Endothelial cell of hepatic sinusoid (primary cell): ENCODE results near the gene SLC6A1.
"Not testable (repeated sequence)": the region's sequence is repeated elsewhere in the genome, so short reads cannot be mapped to it uniquely, and the experiment has no call there.

Source experiments
- in situ Hi-C: cut with HindIII; loops from 2 replicates; pipeline ENCODE4 v1.10.0; 2017; ENCODE audit warnings: low sequenced_read_pairs

The SLC6A1 gene

DNA sequence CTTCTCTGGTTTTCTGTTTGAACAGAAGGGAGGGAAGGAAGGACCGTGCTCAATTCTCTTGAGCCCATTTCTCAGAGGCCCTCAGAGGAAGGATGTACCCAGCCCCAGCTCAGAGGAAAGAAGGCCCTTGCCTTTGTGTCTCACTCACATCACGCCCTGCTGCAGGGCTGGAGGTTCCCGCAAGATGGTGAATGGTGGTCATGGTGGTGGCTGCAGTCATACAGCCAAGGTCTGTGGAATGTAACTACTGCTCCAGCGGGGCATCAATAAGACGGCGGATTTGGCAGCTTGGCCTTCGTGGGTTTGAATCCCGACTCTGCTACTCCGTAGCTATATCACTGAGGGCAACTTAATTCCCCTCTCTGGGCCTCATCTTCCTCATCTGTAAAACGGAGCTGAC is 62.9 kb downstream of the SLC6A1 start:
- in situ Hi-C loops = loop anchor here (25.0 kb wide), 1 partner anchor 282 kb away; no protein-coding TSS in a partner anchor

DNA sequence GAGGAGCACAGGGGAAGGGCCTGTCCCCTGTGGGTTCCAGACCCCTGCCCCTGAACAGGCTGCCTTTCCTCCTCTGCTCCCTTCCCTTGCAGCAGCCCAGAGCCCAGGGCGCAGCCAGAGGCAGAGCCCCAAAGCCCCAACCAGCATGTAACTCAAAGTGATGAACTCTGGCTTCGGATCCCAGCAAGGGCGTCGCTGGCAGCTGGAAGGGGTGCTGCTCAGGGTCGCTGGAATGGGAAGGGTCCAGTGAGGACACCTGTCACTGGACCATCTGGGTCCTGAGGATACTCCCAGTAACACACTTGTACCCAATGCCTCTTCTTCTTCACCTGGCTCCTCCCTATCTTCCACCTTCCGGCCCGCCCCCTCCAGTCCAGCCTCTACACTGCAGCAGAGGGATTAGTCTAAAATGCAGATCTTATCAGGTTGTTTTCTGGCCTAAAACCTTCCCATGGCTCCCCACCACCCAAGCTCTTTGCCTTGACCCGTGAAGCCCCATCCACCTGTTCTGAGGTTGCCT is 64.0 kb downstream of the SLC6A1 start:
- in situ Hi-C loops = loop anchor here (25.0 kb wide), 1 partner anchor 281 kb away; no protein-coding TSS in a partner anchor

DNA sequence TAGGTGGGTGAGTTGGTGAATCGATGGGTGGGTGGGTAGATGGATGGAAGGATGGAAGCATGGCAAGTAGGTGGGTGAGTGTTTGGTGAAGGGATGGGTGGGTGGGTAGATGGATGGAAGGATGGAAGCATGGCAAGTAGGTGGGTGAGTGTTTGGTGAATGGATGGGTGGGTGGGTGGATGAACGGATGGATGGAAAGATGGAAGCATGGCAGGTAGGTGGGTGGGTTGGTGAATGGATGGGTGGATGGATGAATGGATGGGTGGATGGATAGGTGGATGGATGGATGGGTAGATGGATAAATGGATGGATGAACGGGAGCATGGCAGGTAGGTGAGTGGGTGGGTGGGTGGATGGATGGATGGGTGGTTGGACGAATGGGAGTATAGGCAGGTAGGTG is 65.1 kb downstream of the SLC6A1 start:
- in situ Hi-C loops = loop anchor here (25.0 kb wide), 1 partner anchor 280 kb away; no protein-coding TSS in a partner anchor

DNA sequence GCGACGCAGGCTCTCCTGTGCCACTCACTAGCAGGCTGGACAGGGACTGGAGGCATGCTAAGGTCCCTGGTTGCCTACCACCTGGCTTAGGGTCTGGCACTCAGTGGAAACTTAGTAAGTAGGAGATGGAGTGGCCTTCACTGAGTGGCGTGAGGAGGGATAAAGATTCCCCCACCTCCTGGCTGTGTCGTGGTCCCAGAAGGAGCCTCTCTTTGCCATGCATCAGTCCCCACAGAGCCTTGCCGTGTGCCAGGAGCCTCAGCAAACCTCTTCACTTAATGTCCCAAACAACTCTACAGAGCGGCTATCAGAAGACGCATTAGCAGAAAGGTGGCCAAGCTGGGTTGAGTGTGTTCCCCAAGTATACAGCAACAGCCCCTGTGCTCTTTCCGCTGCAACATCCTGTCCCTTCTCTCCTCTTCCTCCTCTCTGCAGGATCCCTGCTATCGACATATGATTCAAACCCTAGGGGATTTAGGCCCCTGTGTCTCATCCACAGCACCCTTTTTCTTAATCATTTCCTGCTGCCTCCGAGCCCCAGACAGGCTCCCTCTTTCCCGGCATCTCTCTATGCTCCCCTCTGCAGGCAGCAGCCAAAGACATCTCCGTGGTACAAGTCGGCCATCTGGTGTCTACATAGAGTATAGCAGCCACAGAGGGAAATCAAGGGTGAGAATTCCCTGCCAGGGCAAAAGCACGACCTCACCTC is 66.7 kb downstream of the SLC6A1 start:
- in situ Hi-C loops = loop anchor here (25.0 kb wide), 1 partner anchor 278 kb away; no protein-coding TSS in a partner anchor

DNA sequence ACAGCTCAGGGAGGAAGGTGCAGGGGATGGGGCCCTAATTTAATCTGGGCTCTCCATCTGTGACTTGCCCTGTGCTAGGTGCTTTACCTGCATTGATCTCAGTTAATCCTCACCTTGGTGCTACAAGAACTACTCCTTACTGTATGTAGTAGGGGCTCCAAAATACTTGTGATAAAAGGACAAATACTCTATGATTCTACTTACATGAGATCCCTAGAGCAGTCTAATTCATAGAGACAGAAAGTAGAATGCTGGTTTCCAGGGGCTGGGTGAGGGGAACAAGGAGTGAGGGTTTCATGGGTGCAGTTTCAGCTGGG is 67.2 kb downstream of the SLC6A1 start:
- in situ Hi-C loops = loop anchor here (25.0 kb wide), 1 partner anchor 278 kb away; no protein-coding TSS in a partner anchor

- in situ Hi-C loops = loop anchor here (25.0 kb wide), 1 partner anchor 277 kb away; no protein-coding TSS in a partner anchor
Measured at GRCh38 chr3:11060500-11061251, 68.1 kb downstream of the SLC6A1 start.

DNA sequence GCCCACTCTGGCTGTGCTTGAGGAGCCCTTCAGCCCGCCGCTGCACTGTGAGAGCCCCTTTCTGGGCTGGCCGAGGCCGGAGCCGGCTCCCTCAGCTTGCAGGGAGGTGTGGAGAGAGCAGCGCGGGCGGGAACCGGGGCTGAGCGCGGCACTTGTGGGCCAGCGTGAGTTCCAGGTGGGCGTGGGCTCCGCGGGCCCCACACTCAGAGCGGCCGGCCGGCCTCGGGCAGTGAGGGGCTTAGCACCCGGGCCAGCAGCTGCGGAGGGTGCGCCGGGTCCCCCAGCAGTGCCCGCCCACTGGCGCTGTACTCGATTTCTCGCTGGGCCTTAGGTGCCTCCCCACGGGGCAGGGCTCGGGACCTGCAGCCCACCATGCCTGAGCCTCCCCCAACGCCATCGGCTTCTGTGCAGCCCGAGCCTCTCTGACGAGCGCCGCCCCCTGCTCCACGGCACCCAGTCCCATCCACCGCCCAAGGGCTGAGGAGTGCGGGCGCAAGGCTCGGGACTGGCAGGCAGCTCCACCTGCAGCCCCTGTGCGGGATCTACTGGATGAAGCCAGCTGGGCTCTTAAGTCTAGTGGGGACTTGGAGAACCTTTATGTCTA is 68.8 kb downstream of the SLC6A1 start:
- in situ Hi-C loops = loop anchor here (25.0 kb wide), 1 partner anchor 276 kb away; no protein-coding TSS in a partner anchor

- in situ Hi-C loops = loop anchor here (25.0 kb wide), 1 partner anchor 275 kb away; no protein-coding TSS in a partner anchor
Measured at GRCh38 chr3:11062704-11063103, 70.2 kb downstream of the SLC6A1 start.

- in situ Hi-C loops = loop anchor here (25.0 kb wide), 1 partner anchor 266 kb away; no protein-coding TSS in a partner anchor
Measured at GRCh38 chr3:11071096-11071755, 78.7 kb downstream of the SLC6A1 start.

DNA sequence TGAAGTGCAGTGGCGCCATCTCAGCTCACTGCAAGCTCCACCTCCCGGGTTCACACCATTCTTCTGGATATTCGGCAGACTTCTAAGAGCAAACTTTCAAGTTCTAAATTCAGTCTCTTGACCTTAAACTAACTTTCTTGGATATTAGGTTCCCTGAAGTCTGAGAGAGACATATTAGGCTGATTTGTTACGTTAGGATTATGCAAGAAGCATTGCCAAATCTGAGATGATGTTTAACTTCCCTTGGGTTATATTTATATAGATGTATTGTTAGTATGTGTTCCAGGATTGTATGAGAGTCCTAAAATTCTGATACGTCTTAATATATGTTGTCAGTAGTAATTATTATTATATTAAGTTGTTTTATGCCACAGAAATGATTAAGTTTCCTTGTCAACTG is 80.1 kb downstream of the SLC6A1 start:
- in situ Hi-C loops = loop anchor here (25.0 kb wide), 1 partner anchor 265 kb away; no protein-coding TSS in a partner anchor

GRCh38 chr3:11074011-11074410 is 81.5 kb downstream of the SLC6A1 start:
- in situ Hi-C loops = loop anchor here (25.0 kb wide), 1 partner anchor 263 kb away; no protein-coding TSS in a partner anchor

DNA sequence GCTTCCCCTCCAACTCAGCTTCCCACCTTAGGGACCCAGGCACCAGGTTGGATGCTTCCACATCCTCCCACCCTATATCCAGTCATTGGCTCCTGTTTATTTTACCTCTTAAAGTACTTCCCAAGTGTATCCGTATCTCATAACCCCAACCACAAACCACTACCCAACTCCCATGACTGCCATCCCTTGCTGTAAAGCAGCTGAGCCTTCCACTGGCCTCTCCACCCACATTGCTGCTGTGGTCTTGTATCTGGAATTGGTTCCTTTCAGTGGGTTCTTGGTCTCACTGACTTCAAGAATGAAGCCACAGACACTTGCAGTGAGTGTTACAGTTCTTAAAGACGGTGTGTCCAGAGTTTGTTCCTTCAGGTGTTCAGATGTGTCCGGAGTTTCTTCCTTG is 81.9 kb downstream of the SLC6A1 start:
- in situ Hi-C loops = loop anchor here (25.0 kb wide), 1 partner anchor 263 kb away; no protein-coding TSS in a partner anchor

DNA sequence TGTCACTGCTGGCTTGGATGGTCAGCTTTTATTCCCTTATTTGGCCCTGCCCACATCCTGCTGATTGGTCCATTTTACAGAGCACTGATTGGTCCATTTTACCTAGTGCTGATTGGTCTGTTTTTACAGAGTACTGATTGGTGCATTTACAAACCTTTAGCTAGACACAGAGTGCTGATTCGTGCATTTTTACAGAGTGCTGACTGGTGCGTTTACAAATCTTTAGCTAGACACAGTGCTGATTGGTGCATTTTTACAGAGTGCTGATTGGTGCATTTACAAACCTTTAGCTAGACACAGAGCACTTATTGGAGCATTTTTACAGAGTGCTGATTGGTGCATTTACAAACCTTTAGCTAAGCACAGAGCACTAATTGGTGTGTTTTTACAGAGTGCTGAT is 82.6 kb downstream of the SLC6A1 start:
- in situ Hi-C loops = not testable (repeated sequence)

DNA sequence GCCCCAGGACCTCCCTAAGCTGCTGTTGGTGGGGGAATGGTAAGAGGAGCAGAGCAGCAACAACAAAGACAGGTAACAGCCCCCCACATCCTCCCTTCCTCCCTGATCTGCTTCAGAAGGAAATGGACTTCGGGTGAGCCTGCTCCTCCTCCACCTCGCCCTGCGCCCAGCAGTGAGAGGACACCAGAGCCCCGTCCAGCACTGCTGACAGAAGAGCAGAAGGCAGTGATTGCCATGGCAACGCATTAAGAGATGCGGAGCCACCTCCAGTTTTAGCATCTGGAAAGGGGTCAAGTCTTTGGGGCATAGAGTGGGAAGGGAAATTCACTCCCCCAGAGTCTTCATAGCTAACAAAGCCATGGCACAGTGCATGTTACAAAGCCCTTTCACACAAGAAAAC is 84.2 kb downstream of the SLC6A1 start:
- in situ Hi-C loops = no loop called here

- in situ Hi-C loops = no loop called here
Measured at GRCh38 chr3:11077466-11077865, 84.9 kb downstream of the SLC6A1 start.

DNA sequence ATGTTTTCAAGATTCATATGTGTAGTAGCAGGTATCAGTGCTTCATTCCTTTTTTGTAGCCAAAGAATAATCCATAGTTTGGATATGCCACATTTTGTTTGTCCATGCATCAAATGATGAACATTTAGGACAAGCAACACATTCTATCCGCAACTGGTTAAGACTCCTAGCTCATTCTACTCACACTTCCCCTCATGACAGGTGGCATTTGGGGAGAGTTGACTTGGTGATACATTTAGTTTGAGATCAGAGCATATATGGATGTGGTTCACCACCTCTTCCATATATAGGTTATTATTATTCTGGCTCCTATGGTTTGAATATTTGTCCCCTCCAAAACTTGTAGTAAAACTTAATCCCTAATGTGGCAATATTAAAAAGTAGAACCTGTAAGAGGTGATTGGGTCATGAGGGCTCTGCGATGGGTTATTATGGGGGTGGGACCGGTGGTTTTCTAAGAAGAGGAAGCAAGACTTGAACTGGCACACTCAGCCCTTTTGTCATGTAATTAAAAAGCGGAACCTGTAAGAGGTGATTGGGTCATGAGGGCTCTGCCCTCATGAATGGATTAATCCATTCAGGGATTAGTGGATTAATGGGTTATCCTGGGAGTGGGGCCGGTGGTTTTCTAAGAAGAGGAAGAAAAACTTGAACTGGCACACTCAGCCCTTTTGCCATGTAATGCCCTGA is 86.4 kb downstream of the SLC6A1 start:
- in situ Hi-C loops = no loop called here

GRCh38 chr3:11080492-11080891 is 87.9 kb downstream of the SLC6A1 start:
- in situ Hi-C loops = no loop called here

DNA sequence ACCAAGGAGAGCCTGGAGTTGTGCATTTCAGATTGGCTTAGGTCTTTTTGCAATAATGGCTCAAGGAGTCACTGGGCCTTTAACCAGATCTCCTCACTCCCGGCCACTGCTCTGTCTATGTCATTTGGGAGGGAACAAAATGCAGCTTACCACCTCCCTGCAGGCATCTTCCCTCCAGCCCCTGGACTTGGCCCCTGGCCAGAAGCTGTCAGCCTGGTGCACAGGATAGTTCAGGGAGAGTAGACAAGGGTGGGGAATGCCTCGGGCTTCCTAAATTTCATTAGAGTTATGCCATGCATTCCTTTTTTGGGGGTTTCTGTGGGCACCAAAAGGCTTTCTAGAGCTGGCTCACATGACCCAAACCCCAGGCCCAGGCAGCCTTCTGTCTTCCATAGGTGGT is 91.5 kb downstream of the SLC6A1 start:
- in situ Hi-C loops = no loop called here

GRCh38 chr3:11084677-11085076 is 92.1 kb downstream of the SLC6A1 start:
- in situ Hi-C loops = no loop called here
